ENCODE results near the gene SLC35F1.
"Not testable (repeated sequence)": the region's sequence is repeated elsewhere in the genome, so short reads cannot be mapped to it uniquely, and the experiment has no call there.

The SLC35F1 gene

DNA sequence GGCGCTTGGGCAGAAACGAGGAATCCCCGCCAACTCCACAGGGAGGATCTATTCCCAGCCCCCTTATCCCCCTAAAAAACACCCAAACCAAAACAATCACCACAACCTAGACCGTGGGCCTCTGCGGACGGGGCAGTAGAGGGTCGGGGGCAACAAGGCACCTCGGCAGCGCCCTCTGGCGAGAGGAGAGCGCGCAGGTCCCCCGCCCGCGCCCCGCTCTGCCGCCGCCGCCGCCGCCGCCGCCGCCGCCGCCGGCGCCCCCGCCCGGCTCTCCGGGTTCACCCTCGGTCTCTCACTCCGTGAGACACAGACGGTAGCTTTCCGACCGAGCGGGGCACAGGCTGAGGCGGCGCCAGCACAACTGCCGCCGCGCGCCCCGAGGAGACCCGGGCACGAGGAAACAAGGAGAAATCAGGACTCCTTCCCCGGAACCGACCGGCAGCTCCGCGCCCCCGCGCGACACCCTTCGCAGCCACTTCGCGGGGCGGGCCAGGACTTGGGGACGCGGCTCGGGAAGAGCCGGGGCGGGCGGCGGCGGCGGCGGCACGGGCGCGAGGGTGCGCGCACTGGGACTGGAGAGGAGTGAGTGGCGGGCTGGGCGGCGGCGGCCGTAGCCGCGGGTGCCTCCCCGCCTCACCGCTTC, at the start of gene SLC35F1:
Gene SLC35F1 (plus strand): TSS at position 307 of the 643 bp plus-strand sequence.
- no peak for DNase-seq

DNA sequence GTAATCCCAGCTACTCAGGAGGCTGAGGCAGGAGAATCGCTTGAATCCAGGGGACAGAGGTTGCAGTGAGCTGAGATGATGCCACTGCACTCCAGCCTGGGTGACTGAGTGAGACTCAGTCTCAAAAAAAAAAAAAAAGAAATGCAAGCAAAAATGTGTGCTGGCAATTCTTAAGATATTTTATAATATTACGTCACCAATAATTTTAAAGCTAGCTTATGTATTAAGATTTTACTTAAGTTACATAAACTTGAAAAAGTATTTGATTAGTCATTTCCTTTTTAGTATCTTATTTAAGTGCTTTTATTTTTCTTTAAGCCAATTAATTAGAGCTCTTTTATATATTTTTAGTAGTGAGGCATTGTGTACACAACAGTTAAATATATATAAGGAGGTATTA, 48.5 kb upstream of the SLC35F1 start:
- DNase-seq, result not testable (repeated sequence)

DNA sequence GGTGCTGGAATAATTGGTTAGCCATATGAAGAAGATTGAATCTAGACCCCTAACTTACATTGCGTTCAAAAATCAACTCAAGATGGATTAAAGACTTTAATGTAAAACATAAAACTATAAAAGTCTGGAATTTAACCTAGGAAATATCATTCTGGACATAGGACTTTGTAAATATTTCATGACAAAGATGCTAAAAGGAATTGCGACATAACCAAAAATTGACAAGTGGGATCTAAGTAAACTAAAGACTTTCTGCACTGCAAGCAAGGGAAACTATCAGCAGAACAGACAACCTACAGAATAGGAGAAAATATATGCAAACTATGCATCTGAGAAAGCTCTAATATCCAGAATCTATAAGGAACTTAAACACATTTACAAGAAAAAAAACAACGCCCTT, 45.5 kb upstream of the SLC35F1 start:
- DNase-seq, result no peak

DNA sequence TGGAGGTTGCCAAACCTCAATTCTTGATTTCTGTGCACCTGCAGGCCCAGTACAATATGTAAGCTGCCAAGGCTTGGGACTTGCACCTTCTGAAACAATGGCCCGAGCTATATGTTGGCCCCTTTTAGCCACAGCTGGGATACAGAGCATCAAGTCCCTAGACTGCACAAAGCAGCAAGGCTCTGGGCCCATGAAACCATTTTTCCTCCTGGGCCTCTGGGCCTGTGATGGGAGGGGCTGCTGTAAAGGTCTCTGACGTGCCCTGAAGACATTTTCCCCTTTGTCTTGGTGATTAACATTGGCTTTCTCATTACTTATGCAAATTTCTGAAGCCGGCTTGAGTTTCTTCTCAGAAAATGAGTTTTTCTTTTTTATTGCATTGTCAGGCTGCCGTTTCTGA, 40.5 kb upstream of the SLC35F1 start:
- DNase-seq, result no peak

DNA sequence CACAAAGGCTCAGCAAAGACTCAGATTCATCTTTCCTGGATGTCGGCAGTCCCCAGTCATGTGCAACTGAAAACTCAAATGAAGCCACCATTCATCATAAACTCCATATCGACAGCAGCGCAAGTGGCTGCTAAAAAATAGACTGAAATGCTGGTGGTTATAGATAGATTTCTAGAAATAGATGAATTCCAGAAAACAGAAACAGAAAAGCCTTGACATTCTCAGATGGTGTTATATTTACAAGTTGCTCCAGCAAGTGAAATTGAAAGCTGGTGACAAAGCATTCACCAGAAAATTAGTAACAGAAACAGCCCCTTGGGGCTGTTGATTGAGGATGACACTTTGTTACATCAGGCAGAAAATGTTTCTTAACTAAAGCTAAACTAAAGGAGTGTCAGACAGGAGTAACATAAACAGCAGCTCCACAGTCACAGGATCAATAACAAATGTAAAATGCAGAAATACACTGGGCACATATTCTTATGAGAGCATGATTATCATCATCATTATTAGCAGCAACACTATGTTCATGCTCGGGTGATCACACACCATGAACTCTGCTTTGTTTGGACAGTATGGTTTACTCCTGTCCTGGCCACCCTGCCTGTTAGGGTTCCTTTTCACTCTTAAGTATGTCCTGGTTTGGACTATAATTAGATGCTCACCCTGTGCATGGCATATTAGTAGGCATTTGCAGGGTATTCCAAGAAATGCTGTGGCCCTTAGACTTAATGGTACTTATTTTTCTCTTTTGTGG, 36.4 kb upstream of the SLC35F1 start:
- DNase-seq, result no peak

DNA sequence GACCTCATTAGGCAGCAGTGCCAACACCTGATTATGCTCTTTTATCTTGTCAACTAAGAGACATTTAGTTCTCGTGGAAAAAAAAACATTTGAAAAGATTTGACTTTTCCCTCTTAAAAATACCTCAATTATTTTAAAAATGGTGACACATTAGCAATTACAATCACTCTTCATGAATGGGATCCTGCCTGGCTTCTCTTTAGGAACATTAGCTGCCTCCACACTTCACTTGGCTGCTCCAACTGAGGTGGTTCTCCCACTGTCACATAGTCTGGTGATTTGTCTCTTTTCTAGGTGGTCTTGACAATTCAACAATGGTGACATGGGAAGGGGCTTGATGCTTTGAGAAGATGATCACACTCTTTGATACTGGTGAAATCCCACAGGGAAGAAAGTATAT, 26.2 kb upstream of the SLC35F1 start:
- DNase-seq, result no peak

DNA sequence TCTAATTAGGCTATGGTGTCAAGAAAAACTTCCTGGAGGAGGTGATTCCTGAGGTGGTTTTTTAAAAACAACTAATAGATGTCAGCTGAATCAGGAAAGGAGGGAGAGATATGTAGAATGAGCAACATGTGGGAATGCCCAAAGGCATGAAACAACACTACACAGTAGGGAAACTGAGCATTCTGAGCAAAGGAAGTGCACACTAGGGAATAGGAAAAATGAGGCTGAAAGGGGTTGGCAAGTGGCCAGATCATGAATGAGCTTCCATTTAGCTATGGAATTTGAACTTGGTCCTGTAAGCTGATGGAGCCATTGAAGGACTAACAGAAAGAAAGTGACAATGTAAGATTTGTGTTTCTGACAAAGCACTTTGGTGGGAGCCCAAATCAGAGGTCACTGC, 16.9 kb upstream of the SLC35F1 start:
- no peak for DNase-seq

DNA sequence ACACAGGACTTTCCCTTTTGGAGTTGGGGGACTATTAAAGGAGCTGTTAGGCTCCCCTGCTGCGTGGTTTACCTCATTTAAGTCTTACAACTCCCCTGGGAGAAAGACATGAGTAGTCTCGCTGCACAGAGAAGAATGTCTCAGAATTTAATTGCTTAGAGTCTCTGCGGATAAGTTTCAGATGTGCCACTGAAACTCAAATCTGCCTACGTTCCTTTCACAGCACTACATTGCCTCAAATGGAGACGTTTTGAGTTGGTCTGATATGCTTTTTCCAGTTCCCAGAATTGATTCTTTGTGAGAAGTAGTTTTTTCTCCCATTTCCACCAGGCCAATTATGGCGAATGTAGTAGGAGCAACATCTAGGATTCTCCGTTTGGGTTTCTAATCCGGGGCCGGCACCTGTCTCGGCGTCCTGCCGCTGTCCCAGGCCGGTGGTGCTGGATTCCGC, 532 bp upstream of the SLC35F1 start:
- no peak for DNase-seq

DNA sequence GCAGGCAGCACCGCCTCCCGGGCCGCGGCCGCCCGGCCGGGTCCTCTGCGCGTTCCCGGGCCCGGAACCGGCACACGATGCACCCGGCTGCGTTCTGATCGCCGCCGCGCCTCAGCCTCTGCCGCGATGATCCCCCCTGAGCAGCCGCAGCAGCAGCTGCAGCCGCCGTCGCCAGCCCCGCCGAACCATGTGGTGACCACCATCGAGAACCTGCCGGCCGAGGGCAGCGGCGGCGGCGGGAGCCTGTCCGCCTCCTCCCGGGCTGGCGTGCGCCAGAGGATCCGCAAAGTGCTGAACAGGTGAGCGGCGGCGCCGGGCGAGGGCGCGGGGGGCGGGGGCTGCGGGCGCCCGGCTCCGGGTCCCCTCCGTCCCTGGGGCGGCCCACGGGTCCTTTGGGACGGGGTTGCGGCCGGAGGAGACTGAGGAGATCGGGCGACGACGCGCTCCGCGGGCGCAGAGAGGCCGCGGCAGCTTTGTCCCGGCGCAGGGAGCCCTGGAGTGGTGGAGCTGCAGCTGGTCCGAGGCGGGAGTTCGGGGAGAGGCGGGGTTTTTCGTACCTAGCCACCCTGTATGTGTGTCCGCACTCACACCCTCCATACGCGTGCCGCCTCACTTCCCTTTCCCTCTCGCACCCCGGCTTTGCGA, 659 bp downstream of the SLC35F1 start:
- DNase-seq, result no peak

DNA sequence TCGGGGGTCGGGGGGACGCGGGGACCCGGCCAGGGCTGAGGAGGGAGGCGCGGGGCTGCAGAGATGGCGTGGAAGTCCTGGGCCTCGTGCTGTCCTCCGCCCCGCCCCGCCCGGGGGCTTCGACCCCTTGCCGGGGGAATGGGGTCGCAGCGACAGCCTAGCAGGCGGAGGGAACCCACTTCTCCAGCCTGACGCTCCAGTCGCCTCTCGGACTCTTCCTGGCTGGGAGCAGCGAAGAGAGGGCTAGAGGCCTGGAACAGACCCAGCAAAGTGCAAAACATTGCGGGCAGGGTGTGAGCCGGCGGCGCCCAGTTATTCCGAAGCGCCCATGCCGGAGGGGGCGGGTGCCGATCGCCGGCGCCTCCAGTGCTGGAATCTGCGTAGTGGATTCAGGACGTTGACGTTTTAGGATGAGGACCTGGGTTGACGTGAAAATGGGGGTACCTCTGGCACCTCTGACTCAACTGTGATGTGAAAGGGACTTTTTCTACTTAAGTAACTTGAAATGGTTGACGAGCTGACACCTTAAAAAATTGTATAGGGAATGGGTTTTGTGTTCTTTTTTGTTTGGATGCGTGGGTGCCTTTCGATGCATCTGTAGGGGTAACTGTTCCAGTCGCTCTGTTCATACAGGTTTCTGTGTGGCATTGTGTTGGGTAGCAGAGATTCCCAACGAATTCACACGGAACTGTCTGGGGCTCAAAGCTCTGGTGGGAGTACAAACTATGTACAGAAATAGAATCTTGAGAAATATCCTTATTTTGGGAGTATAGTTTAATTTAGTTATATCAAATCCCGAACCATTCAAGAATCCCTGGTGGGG, 1.4 kb downstream of the SLC35F1 start:
- DNase-seq, result no peak

DNA sequence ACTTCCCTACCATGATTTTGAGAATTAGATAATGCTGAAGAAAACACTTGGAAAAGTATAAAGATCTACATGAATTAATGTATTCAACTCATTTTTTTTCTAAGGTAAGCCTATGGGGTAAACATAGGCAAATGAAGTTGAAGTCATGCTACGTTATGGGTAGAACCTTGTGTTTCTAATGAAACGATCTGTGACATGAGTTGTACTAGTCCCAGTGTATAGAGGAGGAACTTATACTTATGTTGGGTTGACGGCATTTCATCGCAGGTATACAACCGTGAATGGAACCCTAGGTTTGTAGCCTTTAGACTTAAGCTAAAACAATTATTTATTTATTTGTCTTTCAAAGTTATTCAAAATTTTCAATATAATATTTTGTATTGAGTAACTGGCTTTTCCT, 2.6 kb downstream of the SLC35F1 start:
- no peak for DNase-seq

DNA sequence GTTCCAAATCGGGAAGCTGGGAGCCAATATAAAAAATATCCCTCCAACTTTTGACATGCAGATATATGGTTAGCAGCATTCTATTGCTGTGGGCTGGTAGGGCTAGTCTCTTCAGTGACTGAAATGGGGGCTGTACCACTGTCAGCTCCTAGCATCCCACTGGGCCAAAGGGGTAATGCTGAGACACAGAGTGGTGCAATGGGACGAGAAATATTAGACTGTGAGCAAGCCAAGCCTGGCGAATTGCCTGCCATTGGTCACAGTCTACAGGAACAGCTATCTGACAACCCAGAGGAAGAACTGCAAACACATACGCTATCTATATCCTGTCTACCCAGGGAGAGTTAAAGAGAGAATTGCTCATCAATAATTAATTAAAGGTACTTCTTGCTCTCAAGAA, 3.5 kb downstream of the SLC35F1 start:
- DNase-seq, result no peak

DNA sequence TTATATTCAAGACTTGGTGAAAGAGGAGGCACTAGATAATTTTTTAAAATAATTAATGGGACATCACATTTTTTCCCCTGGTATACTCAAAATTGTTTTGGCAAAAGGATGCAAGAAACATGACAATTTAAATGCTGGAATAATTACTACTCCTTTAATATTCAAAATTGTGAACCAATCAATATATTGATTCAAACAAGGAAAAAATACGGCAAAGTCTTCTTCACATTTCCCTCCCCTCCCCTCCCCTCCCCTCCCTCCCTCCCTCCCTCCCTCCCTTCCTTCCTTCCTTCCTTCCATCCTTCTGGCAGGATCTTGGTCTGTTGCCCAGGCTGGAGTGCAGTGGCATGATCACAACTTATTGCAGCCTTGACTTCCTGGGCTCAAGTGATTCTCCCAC, 4.1 kb downstream of the SLC35F1 start:
- DNase-seq, result no peak

DNA sequence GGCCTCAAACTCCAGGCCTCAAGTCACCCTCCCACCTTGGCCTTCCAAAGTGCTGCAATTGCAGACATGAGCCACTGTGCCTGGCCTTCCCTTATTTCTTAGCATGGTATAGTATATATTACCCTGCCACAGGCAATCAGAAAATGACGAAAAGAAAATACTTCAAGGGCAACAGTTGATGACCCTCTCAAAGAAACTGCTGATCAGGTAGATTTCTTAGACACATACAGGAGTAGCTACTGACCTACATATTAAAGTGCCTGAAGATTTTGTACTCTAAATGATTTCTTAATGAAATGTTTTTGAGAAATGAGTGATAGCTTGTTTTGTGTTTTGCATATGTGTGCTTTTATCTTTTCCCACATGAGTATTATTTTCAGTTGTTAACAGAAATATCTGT, 4.6 kb downstream of the SLC35F1 start:
- no peak for DNase-seq

DNA sequence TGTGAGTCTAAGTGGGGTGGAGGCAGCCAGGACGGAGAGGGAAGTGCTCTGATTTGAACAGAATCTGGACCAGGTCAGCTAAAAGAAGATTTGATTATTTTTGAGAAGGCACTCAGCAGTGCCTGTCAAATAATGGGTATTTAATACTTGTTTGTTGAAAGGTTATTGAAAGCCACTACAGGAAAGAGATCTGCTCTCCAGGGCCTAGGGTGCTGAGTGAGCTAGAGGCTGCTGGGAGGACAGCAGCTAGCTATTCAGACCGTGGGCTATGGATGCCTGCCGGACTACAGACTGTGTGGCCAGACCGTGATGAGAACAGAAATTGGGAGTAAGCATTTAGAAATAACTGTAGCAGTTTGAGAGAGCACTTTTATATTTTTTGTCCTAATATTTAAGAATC, 8.8 kb downstream of the SLC35F1 start:
- DNase-seq, result no peak

DNA sequence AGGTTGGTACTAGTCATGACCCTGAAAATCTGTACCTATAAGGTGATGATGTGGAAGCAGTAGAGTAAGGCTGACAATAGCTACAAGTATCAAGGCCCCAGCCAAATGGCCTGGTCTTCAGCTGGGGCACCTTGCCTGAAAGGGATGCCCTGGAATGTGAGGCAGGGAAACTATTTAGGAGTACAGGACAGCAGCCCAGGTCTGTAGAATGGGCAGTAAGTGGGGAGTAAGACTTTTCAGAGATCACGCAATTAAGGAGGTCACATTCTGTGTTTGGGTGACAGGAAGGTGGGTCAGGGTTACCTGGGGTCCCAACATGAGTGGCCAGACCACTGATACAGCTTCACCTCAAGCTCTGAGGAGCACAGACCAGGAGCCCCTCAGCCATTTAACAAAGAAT, 9.4 kb downstream of the SLC35F1 start:
- DNase-seq, result no peak

DNA sequence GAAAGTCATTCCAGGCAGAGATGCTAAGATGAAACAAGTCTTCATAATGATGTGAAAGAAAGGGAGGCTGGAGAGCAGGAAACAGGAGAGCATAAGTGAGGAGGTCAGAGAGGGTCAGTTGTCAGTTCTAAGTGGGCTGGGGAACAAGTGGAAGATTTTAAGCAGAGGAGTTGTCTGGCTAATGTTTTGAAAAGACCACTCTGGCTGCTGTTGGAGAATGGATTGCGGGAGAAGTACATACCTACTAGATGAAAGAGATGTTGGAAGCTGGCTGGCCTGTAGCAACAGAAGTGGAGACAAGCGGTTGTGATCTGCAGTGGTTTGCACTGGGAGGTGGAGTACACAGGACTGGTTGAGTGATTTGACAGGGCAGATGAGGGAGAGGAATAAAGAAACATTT, 10.1 kb downstream of the SLC35F1 start:
- no peak for DNase-seq

DNA sequence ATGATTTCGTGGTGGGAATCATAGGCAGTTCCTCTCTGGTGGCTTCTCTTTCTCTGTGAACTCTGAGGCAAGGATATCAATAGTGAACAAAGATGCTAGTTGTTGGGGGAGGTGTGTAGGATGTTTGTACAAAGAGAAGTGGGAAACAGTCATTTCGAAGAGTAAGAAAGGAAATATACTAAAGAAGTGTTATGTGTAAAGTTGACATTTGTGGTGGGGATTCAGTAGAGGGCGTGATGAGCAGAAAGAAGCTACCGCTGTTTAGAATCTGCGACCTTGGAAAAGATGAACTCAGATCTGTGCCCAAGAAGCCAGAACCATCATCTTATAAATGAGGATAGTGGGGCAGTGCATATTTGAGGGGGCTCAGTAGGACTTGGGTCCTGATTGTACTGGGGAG, 11.4 kb downstream of the SLC35F1 start:
- DNase-seq, result no peak

DNA sequence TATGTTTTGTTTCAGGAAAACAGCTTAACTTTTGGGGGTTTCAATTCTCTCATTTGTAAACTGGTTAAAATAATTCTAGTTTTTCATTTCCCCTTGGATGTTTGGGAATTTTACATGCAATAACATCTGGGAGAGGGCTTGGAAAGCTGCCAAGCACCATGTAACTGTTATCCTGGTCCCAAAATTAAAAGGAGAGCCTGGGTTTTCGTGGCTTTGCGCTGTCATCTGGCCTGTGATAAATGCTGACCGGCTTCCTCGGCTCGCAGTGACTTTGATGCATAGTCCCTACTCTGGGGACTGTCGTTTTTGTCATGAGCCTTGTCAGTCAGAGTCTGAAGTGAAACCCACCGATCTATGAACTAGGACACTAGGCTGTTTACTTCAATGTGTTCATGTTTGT, 12.2 kb downstream of the SLC35F1 start:
- DNase-seq, result no peak

DNA sequence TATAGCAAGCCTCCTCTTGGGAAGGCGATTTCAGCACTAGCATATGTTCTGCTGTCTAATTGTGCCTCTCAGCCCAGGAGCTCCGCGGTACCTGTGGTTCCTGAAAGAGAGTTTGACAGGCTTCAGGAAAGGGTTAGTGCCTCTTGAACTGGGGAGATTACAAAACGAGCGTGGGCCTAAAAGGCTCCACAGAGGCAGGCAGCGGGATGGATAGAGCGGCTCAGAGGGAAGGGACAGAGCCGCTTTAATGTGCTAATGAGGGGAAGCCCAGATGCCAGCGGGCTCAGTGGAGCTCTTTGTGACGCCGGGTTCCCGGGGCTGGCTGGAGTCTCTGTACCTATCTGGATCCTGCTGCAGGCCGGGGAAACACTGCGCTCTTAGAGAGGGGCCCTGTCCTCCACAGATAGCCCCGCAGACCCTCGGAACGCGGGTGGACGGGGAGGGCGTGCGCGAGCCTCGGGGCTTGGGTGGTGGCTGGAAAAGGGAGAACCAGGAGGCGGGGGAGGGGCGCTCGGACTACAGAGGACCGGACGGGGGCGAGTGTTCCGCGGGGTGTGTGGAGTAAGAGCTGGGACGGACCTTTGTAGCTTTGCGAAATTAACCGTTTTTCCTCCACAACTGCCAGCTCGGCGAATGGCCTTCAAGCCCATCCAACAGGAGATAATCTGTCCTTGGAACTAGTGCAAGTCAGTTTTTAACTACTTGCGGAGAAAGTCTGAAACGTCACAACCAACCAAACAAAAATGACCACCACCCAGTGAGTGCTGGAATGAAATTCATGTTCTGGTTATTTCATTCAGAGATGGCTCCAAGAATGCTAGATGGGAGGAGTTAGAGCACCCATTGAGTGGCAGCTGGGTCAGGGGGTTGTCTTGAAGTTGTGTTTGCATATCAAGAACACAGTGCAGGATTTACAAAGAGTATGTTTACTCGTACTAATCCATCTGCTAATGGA, 13.0 kb downstream of the SLC35F1 start:
- no peak for DNase-seq

DNA sequence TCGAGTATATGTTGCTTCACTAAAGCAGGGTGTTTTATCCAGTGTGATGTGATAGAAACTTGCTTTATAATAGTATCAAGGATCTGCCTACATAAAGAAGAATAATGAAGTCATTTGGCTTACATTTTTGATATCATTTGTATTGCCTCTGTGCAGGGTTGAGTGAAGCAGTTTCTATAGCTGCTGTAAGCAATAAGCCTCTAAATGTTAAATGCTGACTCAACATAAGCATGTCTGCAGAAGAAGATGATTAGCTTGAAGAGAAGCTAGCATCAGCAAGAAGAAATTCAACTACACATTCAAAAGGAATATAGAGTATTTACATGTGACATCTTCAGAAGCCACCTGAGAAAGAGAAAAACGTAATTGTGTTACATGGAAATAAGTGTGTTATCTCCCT, 17.6 kb downstream of the SLC35F1 start:
- DNase-seq, result no peak

DNA sequence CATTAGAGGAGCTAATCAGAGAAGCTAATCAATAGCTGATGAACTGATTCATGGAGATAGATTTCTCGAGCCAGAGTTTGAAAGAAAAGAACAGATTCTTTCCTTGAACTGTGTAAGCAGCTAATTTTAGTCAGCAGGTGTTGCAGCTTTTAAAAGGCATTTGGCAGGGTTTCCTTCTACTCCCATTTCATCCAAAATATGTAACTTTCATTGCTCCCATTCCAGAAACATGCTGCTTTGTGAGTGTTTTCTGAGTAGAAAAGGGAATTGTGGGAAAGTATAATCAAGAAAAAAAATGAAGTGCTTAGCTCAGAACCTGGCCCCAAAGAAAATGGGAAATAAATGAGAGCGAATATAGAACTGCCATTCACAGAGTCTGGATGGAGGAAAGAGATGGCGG, 20.8 kb downstream of the SLC35F1 start:
- no peak for DNase-seq
